ENCODE results near the gene NUDT3.

GRCh38 chr6:34391786-34392496 is 528 bp downstream of the NUDT3 start:
- TF ChIP-seq, protein P1, sequence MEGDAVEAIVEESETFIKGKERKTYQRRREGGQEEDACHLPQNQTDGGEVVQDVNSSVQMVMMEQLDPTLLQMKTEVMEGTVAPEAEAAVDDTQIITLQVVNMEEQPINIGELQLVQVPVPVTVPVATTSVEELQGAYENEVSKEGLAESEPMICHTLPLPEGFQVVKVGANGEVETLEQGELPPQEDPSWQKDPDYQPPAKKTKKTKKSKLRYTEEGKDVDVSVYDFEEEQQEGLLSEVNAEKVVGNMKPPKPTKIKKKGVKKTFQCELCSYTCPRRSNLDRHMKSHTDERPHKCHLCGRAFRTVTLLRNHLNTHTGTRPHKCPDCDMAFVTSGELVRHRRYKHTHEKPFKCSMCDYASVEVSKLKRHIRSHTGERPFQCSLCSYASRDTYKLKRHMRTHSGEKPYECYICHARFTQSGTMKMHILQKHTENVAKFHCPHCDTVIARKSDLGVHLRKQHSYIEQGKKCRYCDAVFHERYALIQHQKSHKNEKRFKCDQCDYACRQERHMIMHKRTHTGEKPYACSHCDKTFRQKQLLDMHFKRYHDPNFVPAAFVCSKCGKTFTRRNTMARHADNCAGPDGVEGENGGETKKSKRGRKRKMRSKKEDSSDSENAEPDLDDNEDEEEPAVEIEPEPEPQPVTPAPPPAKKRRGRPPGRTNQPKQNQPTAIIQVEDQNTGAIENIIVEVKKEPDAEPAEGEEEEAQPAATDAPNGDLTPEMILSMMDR (conservative IDR thresholded peaks at IDR 0.05) = no peak
- peak; percentile 86 for TF ChIP-seq ZFX (IDR thresholded peaks at IDR 0.05)
